GM13976 (cell line): ENCODE results near the gene AKR7A3.
"Not testable (repeated sequence)": the region's sequence is repeated elsewhere in the genome, so short reads cannot be mapped to it uniquely, and the experiment has no call there.

Experiments
- DNase-seq: peaks from one replicate; pipeline ENCODE4 v3.0.0; 2012; ENCODE audit warnings: low spot score
- CTCF ChIP-seq: IDR thresholded peaks from 2 replicates; pipeline ENCODE4 v1.5.1; 2012; ENCODE audit warnings: borderline replicate concordance, mild to moderate bottlenecking; ENCODE audit not compliant: insufficient read depth; ENCODE audit errors: extremely low read depth, missing control alignments, control extremely low read depth
- in situ Hi-C: fragments of 300-500 bp; cut with MboI; formaldehyde crosslinking; loops from one replicate; pipeline ENCODE4 v1.12.0; 2022; ENCODE audit warnings: low sequenced_read_pairs, mixed read lengths, inconsistent platforms; ENCODE audit not compliant: unreplicated experiment

The AKR7A3 gene

DNA sequence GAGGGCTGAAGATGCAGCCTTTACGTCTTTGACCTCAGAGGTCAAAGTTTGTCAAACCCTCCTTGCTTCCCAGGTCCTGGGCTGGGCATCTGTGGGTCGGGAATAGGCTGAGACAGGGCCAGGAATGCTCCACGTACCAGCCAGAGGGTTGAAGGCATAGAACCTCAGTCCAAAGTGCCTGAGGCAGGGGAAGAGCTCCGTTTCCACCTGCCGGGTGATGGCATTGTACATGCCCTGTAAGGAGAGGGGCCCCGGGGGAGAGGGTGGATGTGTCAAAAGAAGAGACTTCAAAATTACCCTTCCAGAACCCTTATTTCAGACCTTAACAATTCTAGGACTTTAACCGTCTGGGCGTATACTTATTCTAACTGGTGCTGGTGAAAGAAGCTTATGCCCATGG lies 3.7 kb downstream of the AKR7A3 start:
- no peak for DNase-seq
- no peak for TF ChIP-seq CTCF
- in situ Hi-C loops: no loop called here

DNA sequence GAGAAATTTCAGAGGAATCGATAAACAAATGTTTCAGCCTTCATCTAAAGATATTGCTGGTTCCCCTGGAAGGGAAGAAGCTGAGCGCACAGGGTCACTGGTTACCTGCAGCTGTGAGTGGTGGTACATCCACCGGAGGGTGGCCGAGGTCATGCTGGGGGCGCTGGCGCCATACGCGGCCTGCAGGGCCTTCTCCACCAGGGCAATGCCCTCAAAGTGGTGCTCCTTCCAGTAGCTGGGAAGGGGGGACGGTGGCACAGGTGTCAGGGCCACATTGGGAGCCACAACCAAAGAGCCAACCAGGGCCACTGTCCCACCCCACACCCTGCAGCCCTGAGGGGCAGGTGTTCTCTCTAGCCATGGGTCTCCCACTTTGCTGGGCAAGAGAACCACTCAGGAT lies 4.7 kb downstream of the AKR7A3 start:
- DNase-seq: no peak
- TF ChIP-seq CTCF: no peak
- in situ Hi-C loops: no loop called here

DNA sequence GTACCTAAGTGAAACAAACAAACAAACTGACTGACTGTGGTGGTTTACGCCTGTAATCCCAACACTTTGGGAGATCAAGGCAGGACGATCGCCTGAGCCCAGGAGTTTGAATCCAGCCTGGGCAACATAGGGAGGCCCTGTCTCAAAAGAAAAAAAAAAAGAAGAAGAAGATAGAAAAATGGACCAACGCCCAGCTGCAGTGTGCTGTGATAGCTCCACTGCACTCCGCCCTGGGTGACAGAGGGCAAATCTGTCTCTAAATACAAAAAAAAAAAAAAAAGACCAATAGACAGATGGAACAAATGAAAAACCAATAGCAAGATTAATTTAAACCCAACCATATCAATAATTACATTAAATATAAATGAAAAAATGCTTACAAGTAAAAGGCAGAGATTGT lies 13.9 kb downstream of the AKR7A3 start:
- in situ Hi-C loops: no loop called here
- no peak for TF ChIP-seq CTCF
- DNase-seq: no peak

- peak; percentile 5 for TF ChIP-seq CTCF
- in situ Hi-C loops, DNase-seq: not testable (repeated sequence)
These were observed 14.6 kb downstream of the AKR7A3 start for GRCh38 chr1:19273844-19274531.

GRCh38 chr1:19273106-19273843 lies 15.3 kb downstream of the AKR7A3 start:
- in situ Hi-C loops: no loop called here
- DNase-seq: no peak
- no peak for TF ChIP-seq CTCF

DNA sequence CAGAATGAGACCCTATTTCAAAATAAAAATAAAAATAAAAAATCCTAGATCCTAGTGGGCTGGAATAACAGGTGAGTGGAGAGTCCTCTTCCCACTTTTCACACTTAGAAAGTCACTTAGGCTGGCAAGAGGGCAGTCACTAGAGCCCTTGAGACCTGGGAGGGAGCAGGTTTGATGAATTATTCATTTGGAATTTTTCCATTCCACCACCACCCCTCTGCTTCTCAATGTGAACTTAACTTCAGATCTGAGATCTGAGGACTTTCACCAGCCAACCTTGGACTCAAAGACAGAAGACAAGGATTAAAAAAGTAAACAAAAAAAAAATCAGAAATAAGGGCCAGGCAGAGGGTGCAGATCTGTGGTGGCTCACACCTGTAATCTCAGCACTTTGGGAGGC lies 16.5 kb downstream of the AKR7A3 start:
- no peak for TF ChIP-seq CTCF
- in situ Hi-C loops: no loop called here
- no peak for DNase-seq

DNA sequence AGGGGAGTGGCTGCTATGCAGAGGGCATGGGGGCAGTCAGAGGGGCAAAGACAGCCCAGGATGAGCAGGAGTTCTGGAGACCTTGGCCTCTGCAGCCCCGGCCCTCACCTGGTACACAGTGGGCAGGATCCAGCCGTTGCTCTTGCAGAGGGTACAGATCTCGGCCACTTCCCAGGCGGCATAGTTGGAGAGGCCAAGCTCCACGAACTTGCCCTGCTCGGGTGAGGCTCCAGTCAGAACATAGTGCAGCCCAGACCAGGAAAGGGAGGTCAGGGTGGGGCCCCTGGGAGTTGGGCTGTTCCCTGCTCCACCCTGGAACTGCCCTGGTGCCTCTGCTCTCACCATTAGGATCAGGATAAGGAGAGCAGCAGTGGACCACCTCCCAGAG lies 18.2 kb downstream of the AKR7A3 start:
- DNase-seq, in situ Hi-C loops: not testable (repeated sequence)

DNA sequence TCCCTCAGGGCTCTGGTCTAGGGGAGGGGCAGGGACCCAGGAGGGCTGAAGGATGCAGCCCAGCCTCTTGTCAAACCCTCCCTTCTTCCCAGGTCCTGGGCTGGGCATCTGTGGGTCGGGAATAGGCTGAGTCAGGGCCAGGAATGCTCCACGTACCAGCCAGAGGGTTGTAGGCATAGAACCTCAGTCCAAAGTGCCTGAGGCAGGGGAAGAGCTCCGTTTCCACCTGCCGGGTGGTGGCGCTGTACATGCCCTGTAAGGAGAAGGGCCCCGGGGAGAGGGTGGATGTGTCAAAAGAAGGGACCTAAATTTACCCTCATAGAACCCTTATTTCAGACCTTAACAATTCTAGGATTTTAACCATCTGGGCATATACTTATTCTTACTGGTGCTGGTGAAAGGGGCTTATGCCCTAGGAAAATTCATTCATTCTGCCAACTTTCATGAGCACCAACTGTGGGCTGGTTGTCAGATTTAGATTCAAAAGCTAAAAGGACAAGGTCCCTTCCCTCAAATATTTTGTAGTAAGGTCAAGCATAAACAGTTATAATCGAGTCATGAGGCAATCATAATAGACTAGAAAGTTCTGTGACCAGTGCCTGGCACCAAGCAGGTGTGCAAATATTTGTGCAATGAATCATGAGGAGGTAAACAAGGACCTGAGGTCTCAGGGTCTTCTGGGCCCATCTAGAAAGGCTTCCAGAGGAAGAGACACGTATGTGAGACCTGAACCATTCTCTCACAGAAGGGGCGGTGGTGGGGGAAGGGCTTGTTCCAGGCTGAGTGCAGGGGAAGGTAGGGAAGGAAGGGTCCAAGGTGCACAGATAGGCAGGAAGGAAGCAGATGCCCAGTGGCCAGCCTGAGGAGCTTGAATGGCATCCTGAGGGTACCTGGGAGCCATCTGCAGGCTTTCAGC lies 18.9 kb downstream of the AKR7A3 start:
- DNase-seq, in situ Hi-C loops: not testable (repeated sequence)
